GM21825 (cell line): ENCODE results near the gene SLC4A4.

Experiments used
- ATAC-seq: cut with Tn5 transposase; IDR thresholded peaks from one replicate; pipeline ENCODE4 v1.9.1; 2021; ENCODE audit warnings: mild to moderate bottlenecking, moderate library complexity; ENCODE audit not compliant: unreplicated experiment

The SLC4A4 gene

DNA sequence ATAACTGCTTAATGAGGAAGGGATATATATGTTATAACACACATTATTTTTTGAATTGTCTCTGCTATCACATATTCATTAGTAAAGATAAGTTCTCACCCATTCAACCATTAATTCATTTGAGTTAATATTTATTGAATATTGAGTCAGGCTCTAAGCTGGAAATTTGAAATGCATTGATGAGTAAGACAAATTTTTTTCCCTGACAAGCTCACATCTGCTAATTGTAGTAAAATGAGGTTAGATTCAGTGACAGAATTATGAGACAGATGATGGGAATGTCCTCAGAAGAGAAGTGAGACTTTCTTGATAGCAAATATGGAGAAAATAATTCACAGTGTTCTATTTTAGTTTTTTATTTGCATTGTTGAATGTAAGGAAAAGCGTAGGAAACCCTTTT, 194.3 kb downstream of the SLC4A4 start:
- no peak for ATAC-seq

DNA sequence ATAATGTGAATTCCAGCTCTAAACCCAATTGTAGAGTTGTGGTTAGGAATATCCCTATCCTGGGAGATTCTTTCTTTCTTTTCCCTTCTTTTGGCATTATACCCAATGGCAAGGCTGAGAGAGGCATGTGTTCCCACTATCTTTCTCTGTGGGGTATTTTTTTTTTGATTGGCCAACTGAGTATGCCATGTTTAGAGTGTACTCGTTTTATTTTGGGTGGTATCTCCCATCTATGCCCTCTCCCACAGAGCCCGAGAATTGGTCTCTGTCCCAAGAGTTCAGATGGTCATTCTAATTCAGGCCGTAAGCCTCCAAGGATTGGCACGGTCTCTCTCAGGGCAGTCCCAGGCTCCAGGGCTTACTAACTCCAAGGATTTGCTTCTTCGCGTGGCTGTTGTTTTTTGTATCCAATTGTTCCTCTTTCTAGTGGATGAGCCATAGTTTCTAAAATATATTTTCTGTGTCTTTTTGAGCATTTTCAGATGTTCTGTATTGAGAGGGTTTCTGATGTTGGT, 198.8 kb downstream of the SLC4A4 start:
- no peak for ATAC-seq

DNA sequence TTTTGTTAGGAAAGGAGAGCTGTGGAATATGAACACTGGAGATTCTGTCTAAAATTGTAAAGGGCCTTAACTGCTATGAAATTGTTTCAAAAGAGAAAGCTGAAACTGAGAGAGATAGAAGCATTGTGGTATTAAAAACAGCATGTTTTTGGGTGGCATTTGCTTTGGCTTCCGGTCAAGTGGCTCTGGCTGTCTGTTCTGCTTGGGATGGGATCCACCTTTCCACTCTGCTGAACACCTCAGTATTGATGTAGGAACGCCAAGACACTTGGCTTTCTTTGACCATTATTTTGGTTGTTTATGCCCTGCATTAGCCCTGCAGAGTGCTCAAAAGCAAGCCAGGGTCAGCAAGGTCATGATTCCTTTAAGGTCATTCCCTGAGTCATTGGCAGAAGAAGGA, 199.7 kb downstream of the SLC4A4 start:
- ATAC-seq = no peak

DNA sequence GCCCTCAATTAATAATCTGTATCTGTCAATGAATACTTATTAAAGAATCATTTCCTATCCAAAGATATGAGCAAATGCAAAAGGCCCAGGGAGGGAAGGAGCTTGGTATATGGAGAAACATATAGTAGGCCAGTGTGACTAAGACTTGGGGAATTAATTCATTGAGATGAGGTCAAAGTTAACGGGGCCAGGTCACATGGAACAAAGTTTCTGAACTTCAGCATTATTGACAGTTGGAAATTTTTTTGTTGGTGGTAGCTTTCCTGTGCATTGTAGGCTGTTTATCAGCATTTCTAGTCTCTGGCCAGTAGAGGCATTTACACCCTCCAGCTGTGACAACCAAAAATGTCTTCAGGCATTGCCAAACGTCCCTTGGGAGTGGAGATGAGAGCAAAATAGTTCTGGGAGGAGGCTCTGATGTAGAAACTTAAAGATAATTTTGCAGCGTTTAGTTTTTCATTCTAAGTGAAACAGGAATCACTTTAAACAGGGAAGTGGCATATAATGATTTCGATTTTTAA, 202.0 kb downstream of the SLC4A4 start:
- no peak for ATAC-seq

DNA sequence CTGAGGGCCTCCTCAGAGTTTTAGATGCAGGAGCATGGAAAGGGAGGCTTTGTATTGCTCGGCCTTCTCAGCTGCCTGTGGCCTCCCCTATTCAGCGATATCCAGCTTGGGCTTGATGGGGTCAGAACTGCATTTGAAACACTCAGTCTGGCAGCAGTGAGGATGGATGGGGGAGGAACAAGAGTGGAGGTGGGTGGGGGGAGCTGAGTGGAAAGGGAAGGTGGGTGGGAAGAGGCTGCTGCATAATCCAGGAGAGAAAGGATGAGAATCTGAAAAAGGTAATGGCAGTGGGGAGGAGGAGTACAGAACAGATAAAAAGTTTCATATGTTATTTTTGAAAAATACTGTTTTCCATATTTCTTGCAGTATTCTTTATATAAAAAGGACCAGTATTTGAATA, 202.7 kb downstream of the SLC4A4 start:
- ATAC-seq = no peak

DNA sequence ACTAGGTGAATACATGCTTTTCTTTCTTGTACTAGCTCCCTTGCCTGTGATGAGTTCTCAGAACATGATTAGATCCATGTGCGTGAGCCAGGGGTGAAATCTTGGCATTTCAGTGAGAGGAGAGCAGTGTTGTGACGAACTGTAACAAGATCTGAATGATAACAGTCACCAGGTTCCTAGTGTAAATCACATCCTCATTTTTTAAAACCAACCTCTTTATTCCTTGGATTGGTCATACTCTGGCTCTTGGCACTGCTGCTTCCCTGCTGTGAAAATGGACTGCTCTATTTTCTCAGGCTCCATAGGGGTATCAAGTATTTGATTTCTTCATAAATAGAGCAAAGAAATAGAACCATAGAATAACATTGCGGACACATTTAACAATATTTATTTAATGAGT, 206.3 kb downstream of the SLC4A4 start:
- ATAC-seq = no peak

DNA sequence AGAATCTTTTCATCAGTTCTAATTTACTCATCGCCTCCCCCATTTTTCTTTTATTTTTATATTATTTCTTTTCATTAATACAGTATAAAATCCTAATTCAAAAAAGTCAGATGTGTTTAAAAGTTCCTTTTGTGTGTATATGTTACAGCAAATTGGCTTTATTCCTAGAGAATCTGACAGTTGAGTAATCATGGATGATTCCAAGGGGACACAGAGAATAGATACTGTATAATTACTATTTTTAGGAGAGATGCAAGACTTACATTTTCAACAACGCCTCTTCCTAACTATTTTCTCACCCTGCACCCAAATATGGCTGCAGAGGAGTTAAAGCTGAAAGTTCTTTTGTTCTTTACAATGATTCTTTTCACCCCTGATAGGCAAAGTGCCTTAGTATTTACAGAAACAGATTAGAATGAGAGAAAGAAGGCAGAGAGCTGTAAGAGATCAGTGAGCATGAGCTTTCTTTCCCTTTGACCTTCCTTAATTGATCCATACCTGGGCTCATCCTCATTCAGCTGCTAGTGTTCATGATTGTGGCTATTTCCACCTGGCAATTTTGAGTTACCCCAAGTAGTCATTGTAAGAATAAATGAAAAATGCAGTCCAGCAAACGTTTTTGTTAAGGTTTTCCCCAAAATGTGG, 210.8 kb downstream of the SLC4A4 start:
- ATAC-seq = no peak

DNA sequence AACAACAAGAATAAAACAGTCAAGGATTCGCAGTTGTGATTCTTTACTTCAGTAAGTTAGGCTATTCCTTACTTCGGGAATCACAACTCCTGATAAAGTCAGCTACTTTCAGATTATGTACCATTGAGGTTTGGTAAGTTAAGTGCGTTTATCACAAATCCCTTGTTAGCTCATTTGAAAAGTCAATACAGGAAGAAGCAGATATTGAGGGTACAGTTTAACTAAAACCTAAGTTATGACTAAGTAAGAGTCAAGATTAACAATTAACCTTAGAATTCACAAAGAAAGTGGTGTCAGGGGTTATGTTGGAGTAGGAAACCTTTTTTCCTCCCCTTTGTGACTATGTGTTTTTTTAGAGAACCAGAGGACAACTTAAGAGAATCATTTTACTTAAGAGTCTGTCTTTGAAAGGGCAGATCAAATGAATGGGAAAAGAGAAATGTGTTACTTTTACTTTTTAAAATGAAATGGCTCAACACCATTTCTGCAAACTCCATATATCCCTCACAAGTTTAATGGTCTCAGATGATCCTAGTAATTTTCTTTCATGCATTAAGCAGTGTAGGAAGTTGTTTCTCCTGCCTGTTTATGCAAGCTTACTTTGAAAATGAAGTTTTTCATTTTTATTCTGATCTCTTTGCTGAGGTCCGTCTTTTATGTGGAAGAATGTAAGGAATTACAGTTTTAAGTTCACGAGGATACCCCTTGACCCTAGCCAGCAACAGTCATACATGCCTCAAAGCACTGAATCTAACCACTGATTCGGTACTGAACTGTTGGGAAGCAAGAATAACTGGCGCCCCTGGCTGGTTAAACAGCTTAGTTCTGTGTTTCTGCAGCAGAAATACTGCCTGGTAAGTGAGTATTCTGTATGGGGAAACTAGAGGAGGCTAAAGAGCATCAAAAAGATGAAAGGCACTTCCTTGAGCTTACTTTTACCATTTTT, 211.7 kb downstream of the SLC4A4 start:
- ATAC-seq = peak; percentile 47

DNA sequence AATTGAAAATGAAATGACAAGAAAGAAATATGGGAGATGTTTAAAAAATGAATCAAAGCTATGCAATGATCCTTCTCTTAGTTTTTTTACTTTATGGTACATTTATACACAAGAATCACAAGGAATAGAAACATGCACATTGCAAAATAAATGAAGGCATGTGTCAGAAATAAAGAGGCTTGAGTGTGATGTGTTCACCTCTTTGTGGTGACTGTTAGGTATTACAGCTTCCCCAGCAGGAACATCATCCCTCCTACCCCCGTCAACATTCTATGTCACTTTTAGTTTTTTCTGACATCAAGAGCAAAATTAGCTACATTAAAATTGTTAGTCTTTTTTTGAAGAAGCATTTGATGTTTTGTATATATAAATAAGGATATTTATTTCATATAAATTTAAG, 214.8 kb downstream of the SLC4A4 start:
- no peak for ATAC-seq

DNA sequence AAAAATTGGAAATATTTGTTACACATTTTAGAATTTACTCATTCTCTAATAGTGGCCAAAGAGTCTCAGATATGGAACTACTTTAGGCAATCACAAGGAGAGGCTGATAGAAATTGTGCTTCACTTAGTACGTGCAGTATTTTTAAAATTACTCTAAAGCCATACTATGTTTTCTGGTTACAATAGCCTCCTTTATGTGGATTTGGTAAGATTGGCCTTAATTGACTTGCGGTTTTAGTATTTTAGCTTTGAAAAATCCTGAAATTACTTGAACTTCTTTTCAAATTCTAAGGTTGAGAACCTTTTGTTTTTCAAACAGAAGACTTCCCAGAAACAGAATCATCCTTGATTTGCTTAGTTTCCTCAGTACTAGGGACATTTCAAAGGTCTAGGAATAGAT, 215.2 kb downstream of the SLC4A4 start:
- ATAC-seq = no peak

DNA sequence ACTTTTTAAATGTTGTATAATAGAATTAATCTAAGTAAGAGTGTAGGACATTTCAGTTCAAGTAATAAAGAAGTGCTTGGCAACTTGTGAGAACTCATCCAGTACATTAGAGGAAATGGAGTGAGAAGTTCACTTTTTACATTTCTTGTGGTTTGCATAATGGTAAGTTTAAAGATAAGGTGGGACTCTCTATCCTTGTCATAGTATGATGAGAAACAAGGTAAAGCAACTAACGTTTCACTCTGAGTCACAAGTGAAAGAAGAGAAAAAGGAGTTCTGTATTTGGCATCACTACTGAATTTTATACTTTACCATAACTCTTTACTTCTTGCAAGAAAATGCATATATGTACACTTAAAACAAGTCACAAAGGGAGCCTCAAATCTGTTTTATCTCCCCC, 219.4 kb downstream of the SLC4A4 start:
- peak; percentile 79 for ATAC-seq

DNA sequence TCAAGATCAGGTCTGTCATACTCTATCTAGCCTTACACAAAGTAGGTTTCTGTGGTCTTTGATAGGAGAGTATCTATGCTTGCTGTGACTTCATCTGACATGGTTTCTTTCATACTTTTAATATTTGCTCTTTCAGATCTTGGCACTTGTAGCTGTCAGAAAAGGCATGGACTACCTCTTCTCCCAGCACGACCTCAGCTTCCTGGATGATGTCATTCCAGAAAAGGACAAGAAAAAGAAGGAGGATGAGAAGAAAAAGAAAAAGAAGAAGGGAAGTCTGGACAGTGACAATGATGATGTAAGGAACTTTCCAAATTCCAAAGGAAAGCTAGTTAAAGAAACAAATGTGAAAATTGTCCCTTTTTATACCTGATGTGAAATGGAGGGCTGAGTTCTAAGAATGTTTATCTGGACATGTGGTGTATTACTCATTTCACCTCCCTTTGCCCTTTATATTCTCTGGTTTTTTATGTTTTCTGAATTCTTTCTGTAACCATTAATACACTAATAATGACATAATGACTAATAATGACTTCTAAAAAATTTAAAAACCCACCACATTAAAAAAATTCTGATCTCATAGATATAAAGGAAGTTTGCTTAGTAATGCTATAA, 221.2 kb downstream of the SLC4A4 start:
- ATAC-seq = no peak

DNA sequence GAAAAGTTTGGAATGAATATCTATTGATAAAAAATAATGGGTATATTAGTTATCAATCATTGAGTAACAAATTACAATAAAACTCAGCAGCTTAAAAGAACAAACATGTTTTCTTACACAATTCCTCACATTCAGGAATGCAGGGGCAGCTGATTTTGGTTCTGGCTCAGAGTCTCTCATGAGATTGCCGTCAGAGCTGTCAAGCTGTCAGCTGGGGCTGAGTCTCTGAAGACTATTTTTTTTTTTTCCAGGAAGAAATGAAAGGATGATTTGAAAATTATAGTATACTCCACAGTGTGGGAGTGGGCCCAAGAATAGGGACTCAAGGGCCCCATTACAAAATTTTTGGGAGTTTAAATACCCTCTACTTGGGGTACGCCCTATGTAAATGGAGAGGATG, 226.0 kb downstream of the SLC4A4 start:
- no peak for ATAC-seq

DNA sequence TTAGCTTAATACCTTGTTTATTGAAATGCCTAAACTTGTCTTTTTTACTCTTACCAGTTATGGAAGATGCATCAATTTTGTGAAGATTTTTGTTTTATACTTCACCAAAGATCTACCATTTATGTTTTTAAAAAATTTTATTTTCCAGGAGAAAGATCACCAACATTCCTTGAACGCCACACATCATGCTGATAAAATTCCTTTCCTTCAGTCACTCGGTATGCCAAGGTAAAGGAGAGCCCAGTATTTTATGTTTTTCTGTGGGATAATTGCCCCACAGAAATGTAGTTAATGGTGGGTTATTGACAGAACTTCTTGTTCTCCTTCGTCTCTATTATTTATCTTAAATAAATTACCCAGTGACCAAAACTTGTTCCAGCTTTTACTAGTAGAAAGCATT, 228.0 kb downstream of the SLC4A4 start:
- ATAC-seq = no peak

DNA sequence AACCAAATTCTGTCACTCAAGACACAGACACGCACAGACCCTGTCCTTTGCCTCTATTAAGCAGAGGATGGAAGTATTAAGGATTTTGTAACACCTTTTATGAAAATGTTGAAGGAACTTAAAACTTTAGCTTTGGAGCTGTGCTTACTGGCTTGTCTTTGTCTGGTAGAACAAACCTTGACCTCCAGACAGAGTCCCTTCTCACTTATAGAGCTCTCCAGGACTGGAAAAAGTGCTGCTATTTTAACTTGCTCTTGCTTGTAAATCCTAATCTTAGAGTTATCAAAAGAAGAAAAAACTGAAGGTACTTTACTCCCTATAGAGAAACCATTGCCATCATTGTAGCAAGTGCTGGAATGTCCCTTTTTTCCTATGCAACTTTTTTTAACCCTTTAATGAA, 229.3 kb downstream of the SLC4A4 start:
- ATAC-seq = no peak

DNA sequence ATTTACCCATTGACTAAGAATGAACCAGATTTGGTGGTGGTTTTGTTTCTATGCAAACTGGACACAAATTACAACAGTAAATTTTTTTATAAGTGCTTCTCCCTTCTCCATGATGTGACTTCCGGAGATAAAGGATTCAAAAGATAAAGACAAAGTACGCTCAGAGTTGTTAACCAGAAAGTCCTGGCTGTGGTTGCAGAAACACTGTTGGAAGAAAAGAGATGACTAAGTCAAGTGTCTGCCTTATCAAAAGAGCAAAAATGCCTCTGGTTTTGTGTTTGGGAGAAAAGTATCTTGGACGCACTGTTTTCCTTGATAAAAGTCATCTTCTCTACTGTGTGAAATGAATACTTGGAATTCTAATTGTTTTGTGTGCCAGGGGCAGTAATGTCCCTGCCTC, 231.7 kb downstream of the SLC4A4 start:
- no peak for ATAC-seq

DNA sequence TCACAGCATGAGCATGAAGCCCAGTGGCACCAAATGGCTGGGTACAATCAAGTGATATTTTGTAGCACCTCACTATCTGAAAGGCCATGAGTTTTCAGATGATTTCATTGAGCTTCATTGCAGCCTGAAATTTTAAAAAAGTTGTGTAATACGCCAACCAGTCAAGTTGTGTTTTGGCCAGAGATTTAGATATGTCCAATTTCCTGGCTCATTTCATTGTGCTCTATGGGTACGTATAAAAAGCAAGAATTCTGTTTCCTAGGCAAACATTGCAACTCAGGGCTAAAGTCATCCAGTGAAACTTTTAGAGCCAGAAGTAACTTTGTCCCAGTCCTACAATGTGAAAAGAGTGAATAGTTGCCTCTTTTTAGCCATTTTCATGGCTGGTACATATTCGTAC, 232.5 kb downstream of the SLC4A4 start:
- ATAC-seq = no peak

DNA sequence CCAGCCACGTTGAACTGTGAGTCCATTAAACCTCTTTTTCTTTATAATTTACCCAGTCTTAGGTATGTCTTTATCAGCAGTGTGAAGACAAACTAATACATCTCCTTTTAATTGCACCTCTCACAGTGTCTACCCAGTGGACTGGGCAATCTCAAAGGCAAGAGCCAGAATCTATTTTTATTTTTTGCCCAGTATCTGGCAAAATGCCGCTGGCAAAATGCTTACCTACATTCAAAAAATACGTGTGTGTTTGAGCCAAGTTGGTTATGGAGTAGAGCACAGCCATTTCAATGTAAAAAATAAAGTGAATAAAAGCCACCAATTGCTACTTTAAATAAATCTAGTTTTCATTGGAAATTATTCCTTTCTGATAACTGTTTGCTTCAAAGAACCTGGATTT, 245.2 kb downstream of the SLC4A4 start:
- ATAC-seq = no peak

DNA sequence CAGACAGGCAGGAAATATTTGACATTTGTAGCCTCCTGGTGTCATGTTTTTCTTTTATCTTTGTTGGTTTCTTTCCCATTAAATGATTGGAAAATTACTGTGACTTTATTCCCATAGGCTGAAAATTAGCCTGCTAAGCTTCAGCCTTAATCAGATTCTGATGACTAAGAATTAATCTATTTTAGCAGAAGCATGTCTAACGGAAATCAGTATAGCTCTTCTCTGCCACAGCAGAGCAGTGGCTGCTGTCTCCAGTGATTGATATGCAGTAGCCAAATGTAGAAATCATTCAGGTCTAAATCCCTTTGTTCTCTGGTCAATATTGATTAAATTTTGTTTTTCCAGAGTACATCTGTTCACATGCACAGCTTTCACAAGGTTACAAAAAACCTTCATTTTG, 245.8 kb downstream of the SLC4A4 start:
- no peak for ATAC-seq

DNA sequence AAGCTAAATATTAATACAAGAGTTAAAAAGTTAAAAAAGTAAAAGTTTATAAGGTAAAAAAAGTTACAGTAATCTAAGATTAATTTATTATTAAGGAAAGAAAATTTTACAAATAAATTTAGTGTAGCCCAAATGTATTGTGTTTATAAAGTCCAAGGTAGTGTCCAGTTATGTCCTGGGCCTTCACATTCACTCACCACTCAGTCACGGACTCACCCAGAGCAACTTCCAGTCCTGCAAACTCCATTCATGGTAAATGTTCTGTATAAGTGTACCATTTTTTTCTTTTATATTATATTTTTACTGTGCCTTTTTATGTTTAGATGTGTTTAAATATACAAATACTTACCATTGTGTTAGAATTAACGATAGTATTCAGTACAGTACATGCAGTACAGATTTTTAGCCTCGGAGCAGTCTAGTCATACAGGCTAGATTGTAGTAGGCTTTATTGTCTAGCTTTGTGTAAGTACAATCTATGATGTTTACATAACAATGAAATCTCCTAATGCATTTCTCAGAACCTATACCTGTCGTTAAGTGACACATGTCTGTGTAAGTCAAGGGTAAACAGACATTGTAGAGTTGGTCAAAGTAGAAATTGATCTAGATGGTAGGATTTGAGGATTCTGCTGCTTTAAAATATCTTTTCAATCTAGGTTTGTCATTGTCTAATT, 247.4 kb downstream of the SLC4A4 start:
- no peak for ATAC-seq

DNA sequence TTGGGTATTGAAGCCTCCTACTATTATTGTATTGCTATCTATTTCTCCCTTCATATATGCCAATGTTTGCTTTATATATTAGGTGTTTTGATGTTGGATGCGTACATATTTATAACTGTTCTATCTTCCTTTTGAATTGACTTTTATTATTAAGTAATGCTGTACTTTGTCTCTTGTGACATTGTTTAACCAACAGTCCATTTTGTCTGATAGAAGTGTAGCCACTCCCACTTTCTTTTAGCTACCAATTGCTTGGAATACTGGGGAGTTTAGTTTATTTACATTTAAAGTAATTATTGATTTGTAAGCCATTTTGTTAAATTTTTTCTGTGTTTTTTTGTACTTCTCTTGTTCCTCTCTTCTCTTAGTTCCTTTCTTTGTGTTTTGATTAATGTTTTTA, 249.2 kb downstream of the SLC4A4 start:
- ATAC-seq = no peak
